ENCODE data around the gene WDR38.

GRCh38 chr9:124828489-124829333 is 24.5 kb upstream of the WDR38 start:
- TF ChIP-seq STAT5B (CRISPR knock-in tag; IDR thresholded peaks at IDR 0.05) = no peak
- TF ChIP-seq ZNF589 (CRISPR knock-in tag; IDR thresholded peaks at IDR 0.05; ENCODE audit: low read depth) = no peak
- TF ChIP-seq PHF20 (IDR thresholded peaks at IDR 0.05; ENCODE audit: partially characterized antibody) = no peak
- TF ChIP-seq SOX6 (IDR thresholded peaks at IDR 0.05) = no peak
- TF ChIP-seq USF2 (CRISPR knock-in tag; IDR thresholded peaks at IDR 0.05) = no peak
- TF ChIP-seq CTCF (IDR thresholded peaks at IDR 0.05 in 2 of 3, conservative IDR thresholded peaks at IDR 0.05 in 1 of 3; ENCODE audit: insufficient read depth in 2 of 3, low read depth in 1 of 3, low read length in 3 of 3) = no peak
- no peak for TF ChIP-seq JUND (IDR thresholded peaks at IDR 0.05; ENCODE audit: borderline replicate concordance, low read depth, low read length)
- TF ChIP-seq JUND (tag; IDR thresholded peaks at IDR 0.05; ENCODE audit: borderline replicate concordance, low read depth, low read length) = no peak
- TF ChIP-seq SIN3A (IDR thresholded peaks at IDR 0.05; ENCODE audit: borderline replicate concordance in 2 of 2, control insufficient read depth in 1 of 2, low read depth in 2 of 2, low read length in 2 of 2) = no peak
- no peak for TF ChIP-seq EP300 (IDR thresholded peaks at IDR 0.05; ENCODE audit: low read length)

Data from K562 (cell line).